Stimulated activated CD8-positive, alpha-beta memory T cell treated with anti-CD3 and anti-CD28 coated beads, Interleukin-4, amount 100 ng/mL, for 48 hours (primary cell): ENCODE results near the gene TMEM61.

Source experiments
- DNase-seq: peaks from one replicate; pipeline ENCODE4 v3.0.0-alpha.2; 2020

The TMEM61 gene

DNA sequence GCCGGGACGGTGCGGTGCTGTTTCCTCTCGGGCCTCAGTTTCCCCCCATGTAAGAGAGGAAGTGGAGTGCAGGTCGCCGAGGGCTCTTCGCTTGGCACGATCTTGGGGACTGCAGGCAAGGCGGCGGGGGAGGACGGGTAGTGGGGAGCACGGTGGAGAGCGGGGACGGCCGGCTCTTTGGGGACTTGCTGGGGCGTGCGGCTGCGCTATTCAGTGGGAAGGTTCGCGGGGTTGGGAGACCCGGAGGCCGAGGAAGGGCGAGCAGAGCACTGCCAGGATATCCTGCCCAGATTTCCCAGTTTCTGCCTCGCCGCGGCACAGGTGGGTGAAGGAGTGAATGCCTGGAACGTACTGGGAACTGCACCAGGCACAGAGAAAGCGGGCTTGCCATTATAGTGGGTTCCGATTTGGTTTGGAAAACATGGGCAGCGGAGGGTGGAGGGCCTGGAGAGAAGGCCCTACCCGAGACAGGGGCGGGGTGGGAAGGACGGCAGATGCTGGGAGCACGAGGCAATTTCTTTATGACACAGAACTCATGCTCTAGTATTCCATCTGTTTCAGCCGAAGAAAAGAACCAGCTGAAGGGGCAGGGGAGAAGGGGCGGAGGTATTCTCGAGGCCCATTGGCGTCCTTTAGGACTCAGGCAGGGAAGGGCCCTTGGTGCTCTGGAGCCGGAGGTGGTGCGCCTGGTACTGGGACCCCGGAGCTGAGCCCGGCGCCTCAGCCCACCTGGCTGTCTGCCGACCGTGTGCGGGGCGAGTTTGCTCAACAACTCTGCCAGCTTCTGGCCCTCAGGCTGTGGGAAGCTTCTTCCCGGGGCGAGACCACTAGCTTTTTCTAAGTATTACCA lies 59.9 kb downstream of the TMEM61 start:
- DNase-seq, result no peak

DNA sequence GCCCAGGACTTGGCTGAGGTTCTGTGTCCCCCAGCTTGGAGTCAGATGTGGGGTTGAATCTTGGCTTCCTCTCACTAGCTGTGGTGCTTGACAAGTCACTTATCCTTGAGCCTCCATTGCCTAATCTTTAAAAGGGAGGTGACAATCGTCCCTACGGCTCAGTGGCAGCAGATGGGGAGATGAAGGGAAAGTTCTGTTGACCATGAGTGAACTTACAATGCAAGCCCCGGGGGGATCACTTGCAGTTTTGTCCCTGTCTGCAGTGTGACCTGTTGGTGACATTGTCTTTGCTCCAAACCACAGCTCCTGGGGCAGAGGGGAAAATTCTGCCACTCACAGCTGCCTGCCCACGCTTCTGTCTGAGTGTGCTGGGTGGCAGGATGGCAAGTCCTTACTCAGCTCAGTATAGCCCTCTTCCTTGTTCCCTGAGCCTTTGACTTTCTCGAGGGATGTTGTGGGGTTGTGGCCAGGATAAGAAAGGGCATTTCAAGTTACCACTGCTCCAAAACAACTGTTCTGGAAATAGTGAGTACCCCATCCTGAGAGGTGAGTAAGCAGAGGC lies 60.6 kb downstream of the TMEM61 start:
- DNase-seq, result no peak

DNA sequence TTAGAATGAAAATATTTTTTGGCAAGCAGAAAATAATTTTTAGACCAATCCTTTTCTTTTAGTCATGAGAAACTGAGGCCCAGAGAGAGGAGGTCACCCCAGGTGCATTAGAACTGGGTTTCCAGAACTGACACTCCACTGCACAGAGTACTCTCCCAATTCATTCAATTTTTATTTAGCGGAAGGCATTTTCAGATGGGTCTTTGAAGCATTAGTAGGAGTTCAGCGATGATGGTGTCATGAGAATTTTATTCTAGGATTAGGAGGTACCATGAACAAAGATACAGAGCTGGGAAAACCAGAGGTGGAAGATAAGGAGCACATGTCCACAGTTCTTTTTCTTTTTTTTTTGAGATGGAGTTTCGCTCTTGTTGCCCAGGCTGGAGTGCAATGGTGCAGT lies 61.2 kb downstream of the TMEM61 start:
- no peak for DNase-seq
